Suprapubic skin (tissue), 4 donors: ENCODE measurements around the gene SYNE1. TPM values are rescaled to one million over a fixed set of nuclear protein-coding genes. Genes with fewer than 3 reads are reported as not detected.

Source experiments
- DNase-seq, 2 donors: peaks; one replicate each; pipeline ENCODE4 v3.0.0-alpha.2; 2019; ENCODE audit warnings: low spot score in 2 of 2
- H3K27ac ChIP-seq: fragments of 200-600 bp; sonication (generic); one replicate; pipeline ENCODE4 v1.5.1; 2019
- H3K27me3 ChIP-seq: fragments of 200-600 bp; sonication (generic); one replicate; pipeline ENCODE4 v1.5.1; 2019
- H3K36me3 ChIP-seq: fragments of 200-600 bp; sonication (generic); one replicate; pipeline ENCODE4 v1.5.1; 2019
- H3K4me1 ChIP-seq: fragments of 200-600 bp; sonication (generic); one replicate; pipeline ENCODE4 v1.5.1; 2019
- H3K4me3 ChIP-seq: fragments of 200-600 bp; sonication (generic); one replicate; pipeline ENCODE4 v1.5.1; 2019; ENCODE audit warnings: mild to moderate bottlenecking
- H3K9me3 ChIP-seq: fragments of 200-600 bp; sonication (generic); one replicate; pipeline ENCODE4 v1.5.1; 2019
- CTCF ChIP-seq, 2 donors: fragments of 200-600 bp in 1 of 2; fragments of 450-650 bp in 1 of 2; sonication (generic) in 1 of 2; IDR thresholded peaks; one replicate each; pipeline ENCODE4 v1.5.1; 2016 to 2019; ENCODE audit warnings: antibody characterized with exemption in 2 of 2, mild to moderate bottlenecking in 1 of 2, moderate library complexity in 1 of 2
- EP300 ChIP-seq: sonication (generic); formaldehyde crosslinking; IDR thresholded peaks from one replicate; pipeline ENCODE4 v1.6.1; 2017; ENCODE audit warnings: antibody characterized with exemption
- POLR2A ChIP-seq, 2 donors: fragments of 450-650 bp; IDR thresholded peaks; one replicate each; pipeline ENCODE4 v1.6.1; 2017; ENCODE audit warnings: antibody characterized with exemption in 2 of 2, mild to moderate bottlenecking in 2 of 2, moderate library complexity in 2 of 2
- POLR2AphosphoS5 ChIP-seq, 3 donors: sonication (generic); formaldehyde crosslinking; IDR thresholded peaks; one replicate each; pipeline ENCODE4 v1.6.1; 2017; ENCODE audit warnings: antibody characterized with exemption in 3 of 3
- WGBS: methylation state at CpG from one replicate; pipeline ENCODE4 v1.1.5; 2018; 5-methylcytosine and 5-hydroxymethylcytosine counted together
- total RNA-seq, 4 donors: library from RNA; depleted of rRNA; stranded (reverse); fragments of >200 nt; gene quantifications; one replicate each; pipeline ENCODE4 v1.1.0, GENCODE V29; 2016

Gene SYNE1
- total RNA-seq, 4 donors from 2014 or later, result 105 to 184 (median 132) TPM

GRCh38 chr6:152265651-152266050 is 371.5 kb downstream of the SYNE1 start:
- no peak for DNase-seq
- no peak overlapping the region for H3K4me3 ChIP-seq
- H3K9me3 ChIP-seq, result no peaks in the 10 kb centered on the region
- peaks cover 13% of the 10 kb centered on the region for H3K36me3 ChIP-seq
- TF ChIP-seq POLR2AphosphoS5 (IDR thresholded peaks at IDR 0.05) (no peak), EP300 (no peak), POLR2A (IDR thresholded peaks at IDR 0.05) (no peak), CTCF (IDR thresholded peaks at IDR 0.05) (no peak)
- H3K4me1 ChIP-seq, result no peaks in the 10 kb centered on the region
- no peak overlapping the region for H3K27ac ChIP-seq
- WGBS, result 31% methylated on average over 2 of the region's 2 CpGs
- H3K27me3 ChIP-seq, result no peaks in the 10 kb centered on the region

- no peaks in the 10 kb centered on the region for H3K27me3 ChIP-seq
- 100% methylated on average over 1 of the region's 1 CpG for WGBS
- TF ChIP-seq POLR2A (IDR thresholded peaks at IDR 0.05) (no peak), EP300 (no peak), CTCF (IDR thresholded peaks at IDR 0.05) (no peak)
- H3K27ac ChIP-seq, result no peak overlapping the region
- H3K4me1 ChIP-seq, result no peaks in the 10 kb centered on the region
- DNase-seq, result no peak
- peaks cover 25% of the 10 kb centered on the region for H3K36me3 ChIP-seq
- no peak overlapping the region for H3K4me3 ChIP-seq
- H3K9me3 ChIP-seq, result no peaks in the 10 kb centered on the region
Measured at GRCh38 chr6:152263582-152263981, 373.6 kb downstream of the SYNE1 start.

GRCh38 chr6:152261179-152261578 is 376.0 kb downstream of the SYNE1 start:
- H3K27ac ChIP-seq, result no peak overlapping the region
- DNase-seq, result no peak
- no peaks in the 10 kb centered on the region for H3K9me3 ChIP-seq
- WGBS, result 62% methylated on average over 4 of the region's 4 CpGs
- peaks cover 38% of the 10 kb centered on the region for H3K36me3 ChIP-seq
- H3K27me3 ChIP-seq, result no peaks in the 10 kb centered on the region
- TF ChIP-seq EP300, result no peak
- no peak for TF ChIP-seq POLR2A (IDR thresholded peaks at IDR 0.05)
- peak in 1 of 3 donors; percentile 8 for TF ChIP-seq POLR2AphosphoS5 (IDR thresholded peaks at IDR 0.05)
- no peak overlapping the region for H3K4me3 ChIP-seq
- H3K4me1 ChIP-seq, result no peaks in the 10 kb centered on the region

- TF ChIP-seq POLR2A (IDR thresholded peaks at IDR 0.05) (no peak), CTCF (IDR thresholded peaks at IDR 0.05) (no peak), POLR2AphosphoS5 (IDR thresholded peaks at IDR 0.05) (no peak), EP300 (no peak)
- Histone ChIP-seq H3K27me3 (no peaks in the 10 kb centered on the region), H3K36me3 (peaks cover 48% of the 10 kb centered on the region), H3K27ac (no peak overlapping the region), H3K4me1 (no peaks in the 10 kb centered on the region), H3K4me3 (no peak overlapping the region), H3K9me3 (no peaks in the 10 kb centered on the region)
- 92% methylated on average over 3 of the region's 3 CpGs for WGBS
- no peak for DNase-seq
Measured at GRCh38 chr6:152259234-152259633, 377.9 kb downstream of the SYNE1 start.

- H3K27ac ChIP-seq, result no peak overlapping the region
- no peak for DNase-seq
- no peaks in the 10 kb centered on the region for H3K4me1 ChIP-seq
- H3K27me3 ChIP-seq, result no peaks in the 10 kb centered on the region
- no peak overlapping the region for H3K4me3 ChIP-seq
- TF ChIP-seq CTCF (IDR thresholded peaks at IDR 0.05) (no peak), POLR2AphosphoS5 (IDR thresholded peaks at IDR 0.05) (no peak), EP300 (no peak), POLR2A (IDR thresholded peaks at IDR 0.05) (no peak)
- H3K36me3 ChIP-seq, result peaks cover 49% of the 10 kb centered on the region
- H3K9me3 ChIP-seq, result no peaks in the 10 kb centered on the region
Measured at GRCh38 chr6:152257581-152257980, 379.6 kb downstream of the SYNE1 start.

GRCh38 chr6:152250127-152250526 is 387.0 kb downstream of the SYNE1 start:
- Histone ChIP-seq H3K4me1 (peaks cover 9% of the 10 kb centered on the region), H3K36me3 (peaks cover 17% of the 10 kb centered on the region), H3K9me3 (no peaks in the 10 kb centered on the region), H3K4me3 (no peak overlapping the region), H3K27me3 (no peaks in the 10 kb centered on the region), H3K27ac (no peak overlapping the region)
- DNase-seq, result no peak
- TF ChIP-seq CTCF (IDR thresholded peaks at IDR 0.05) (no peak), POLR2A (IDR thresholded peaks at IDR 0.05) (no peak), EP300 (no peak), POLR2AphosphoS5 (IDR thresholded peaks at IDR 0.05) (no peak)
- over 99% methylated on average over 3 of the region's 3 CpGs for WGBS
